Activated CD4-positive, alpha-beta T cell treated with anti-CD3 and anti-CD28 coated beads for 36 hours (primary cell): Measurements from ENCODE around the gene ZNF174. TPM values are rescaled to one million over a fixed set of nuclear protein-coding genes. Genes with fewer than 3 reads are reported as not detected.

ENCODE experiments used
- ATAC-seq: fragments of 200-7000 bp; cut with Tn5 transposase; one replicate; pipeline ENCODE4 v1.10.0; 2021; ENCODE audit warnings: mild to moderate bottlenecking, moderate library complexity
- CTCF ChIA-PET: fragments of 350-600 bp; sonication (Branson Sonifier 250); formaldehyde crosslinking; loops from one replicate; lab custom pipeline; 2021; ENCODE audit warnings: antibody characterized with exemption; lab: Charles Lee
- POLR2A ChIA-PET: fragments of 350-600 bp; sonication (Branson Sonifier 250); formaldehyde crosslinking; loops from one replicate; lab custom pipeline; 2021; ENCODE audit warnings: antibody characterized with exemption, inconsistent platforms; lab: Charles Lee
- DNase-seq: peaks from one replicate; pipeline ENCODE4 v3.0.0-alpha.2; 2020
- H3K27ac Mint-ChIP-seq: one replicate; pipeline ENCODE4 v1.8.0; 2021; ENCODE audit warnings: mixed read lengths
- H3K27me3 Mint-ChIP-seq: one replicate; pipeline ENCODE4 v1.8.0; 2021; ENCODE audit warnings: mixed read lengths
- H3K36me3 Mint-ChIP-seq: one replicate; pipeline ENCODE4 v1.8.0; 2021; ENCODE audit warnings: low read depth, mixed read lengths
- H3K4me1 Mint-ChIP-seq: one replicate; pipeline ENCODE4 v1.8.0; 2021; ENCODE audit warnings: mixed read lengths
- H3K4me3 Mint-ChIP-seq: one replicate; pipeline ENCODE4 v1.8.0; 2021; ENCODE audit warnings: mild to moderate bottlenecking, moderate library complexity, mixed read lengths
- H3K9me3 Mint-ChIP-seq: one replicate; pipeline ENCODE4 v1.8.0; 2021; ENCODE audit warnings: low read depth, mixed read lengths
- intact Hi-C, 2 experiments: fragments of 100-400 bp; cut with DNase I in 1 of 2; cut with micrococcal nuclease in 1 of 2; formaldehyde crosslinking; loops; one replicate each; pipeline versions ENCODE4 v1.14.2 to v1.15.1; 2022 to 2024; cut with DNase I, micrococcal nuclease
- total RNA-seq, 2 experiments: library from RNA; stranded (reverse); gene quantifications; one replicate each; pipeline ENCODE4 v1.2.3, GENCODE V29; 2021

Gene ZNF174
- total RNA-seq, 2 experiments from 2014 or later = 7.4 to 9.5 TPM

DNA sequence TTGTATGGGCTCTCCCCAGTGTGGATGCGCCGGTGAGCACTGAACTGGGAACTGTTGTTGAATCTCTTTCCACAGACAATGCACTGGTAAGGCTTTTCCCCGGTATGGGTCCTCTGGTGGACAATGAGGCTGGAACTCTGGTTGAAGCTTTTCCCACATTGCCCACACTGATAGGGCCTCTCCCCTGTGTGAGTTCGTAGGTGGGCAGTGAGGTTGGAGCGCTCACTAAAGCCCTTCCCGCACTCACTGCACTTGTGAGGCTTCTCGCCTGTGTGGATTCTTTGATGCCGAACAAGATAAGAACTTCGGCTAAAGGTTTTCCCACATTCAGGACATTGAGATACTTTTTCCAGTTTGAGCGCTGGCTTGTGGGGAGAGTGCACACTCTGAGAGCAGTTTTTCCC lies 18.0 kb upstream of the ZNF174 start:
- Mint-ChIP-seq H3K36me3 (peaks cover 83% of the 10 kb centered on the region), H3K9me3 (peaks cover 72% of the 10 kb centered on the region), H3K27me3 (no peaks in the 10 kb centered on the region), H3K4me3 (no peak overlapping the region), H3K27ac (no peak overlapping the region), H3K4me1 (no peaks in the 10 kb centered on the region)
- CTCF ChIA-PET = interaction anchor here (0.7 kb wide), 1 partner anchor 97 kb away, joined by 3 read pairs; no protein-coding TSS in a partner anchor
- DNase-seq (no peak), ATAC-seq (no peak)
- POLR2A ChIA-PET = no interaction called here
- intact Hi-C loops = loop anchor here (2.0 to 5.0 kb wide), 3 partner anchors 26 to 76 kb away; partner anchors contain the start of genes TIGD7 (in 1 of the 2) and ZNF75A (in 1 of the 2)

DNA sequence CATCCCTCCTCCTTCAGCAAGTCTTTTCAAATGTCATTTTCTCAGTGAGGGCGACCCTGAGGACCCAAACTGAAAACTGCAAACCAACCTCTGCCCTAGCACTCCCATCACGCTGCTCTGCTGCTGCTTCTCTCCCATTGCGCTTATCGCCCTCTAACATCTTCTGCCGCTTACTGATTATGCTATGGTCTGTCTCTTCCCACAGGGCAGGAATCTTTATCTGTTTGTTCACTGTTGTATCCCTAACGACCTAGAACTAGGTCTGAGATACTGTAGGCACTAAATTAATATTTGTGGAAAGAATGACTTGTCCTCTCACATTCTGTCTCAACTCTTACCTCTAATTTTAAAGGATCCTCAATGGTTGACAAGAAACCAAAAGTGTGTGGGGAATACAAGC lies 12.7 kb upstream of the ZNF174 start:
- POLR2A ChIA-PET = no interaction called here
- H3K27ac Mint-ChIP-seq = no peak overlapping the region

DNA sequence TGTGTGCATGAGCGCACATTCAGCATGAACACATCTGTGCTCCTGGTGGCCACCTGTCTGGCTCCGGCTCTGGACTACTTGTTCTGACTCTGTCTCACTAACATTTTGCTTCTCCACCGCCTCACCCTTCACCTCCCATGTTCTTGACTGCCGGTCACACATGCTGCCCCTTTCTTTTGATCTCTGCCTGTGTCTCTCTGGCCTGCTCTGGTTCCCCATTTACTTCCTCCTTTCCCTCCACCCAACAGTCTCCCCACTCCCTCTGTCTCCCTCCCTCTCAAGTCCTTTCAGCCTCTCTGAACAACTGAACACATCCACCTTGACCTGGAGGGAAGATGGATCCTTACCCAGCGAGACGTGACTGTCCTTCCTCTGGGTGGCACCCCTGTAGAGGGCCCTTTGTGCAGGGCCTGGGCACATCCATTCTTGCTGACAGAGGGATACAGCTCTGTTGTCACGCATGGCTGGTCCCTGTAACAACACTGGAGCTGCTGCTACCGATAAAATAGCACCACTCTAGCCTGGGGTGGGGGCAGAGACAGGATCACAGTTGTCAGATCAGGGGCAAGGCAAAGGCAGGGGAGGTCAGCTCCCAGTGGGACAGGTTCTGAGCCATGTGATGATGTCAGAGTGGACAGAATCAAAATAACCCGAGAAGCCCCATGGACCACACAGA lies 11.2 kb upstream of the ZNF174 start:
- DNase-seq = no peak
- no peak for ATAC-seq
- Mint-ChIP-seq H3K4me1 (peaks cover 3% of the 10 kb centered on the region), H3K36me3 (peaks cover 91% of the 10 kb centered on the region), H3K27ac (no peak overlapping the region), H3K9me3 (peaks cover 53% of the 10 kb centered on the region), H3K4me3 (no peak overlapping the region), H3K27me3 (no peaks in the 10 kb centered on the region)
- intact Hi-C loops = no loop called here
- CTCF ChIA-PET = no interaction called here
- POLR2A ChIA-PET = no interaction called here

More for the DNA sequence above, 12.7 kb upstream of the ZNF174 start:
- no peak for ATAC-seq
- Mint-ChIP-seq H3K27me3 (no peaks in the 10 kb centered on the region), H3K4me3 (no peak overlapping the region), H3K36me3 (peaks cover 91% of the 10 kb centered on the region), H3K9me3 (peaks cover 57% of the 10 kb centered on the region), H3K4me1 (no peaks in the 10 kb centered on the region)
- DNase-seq = no peak
- intact Hi-C loops = no loop called here
- CTCF ChIA-PET = no interaction called here

DNA sequence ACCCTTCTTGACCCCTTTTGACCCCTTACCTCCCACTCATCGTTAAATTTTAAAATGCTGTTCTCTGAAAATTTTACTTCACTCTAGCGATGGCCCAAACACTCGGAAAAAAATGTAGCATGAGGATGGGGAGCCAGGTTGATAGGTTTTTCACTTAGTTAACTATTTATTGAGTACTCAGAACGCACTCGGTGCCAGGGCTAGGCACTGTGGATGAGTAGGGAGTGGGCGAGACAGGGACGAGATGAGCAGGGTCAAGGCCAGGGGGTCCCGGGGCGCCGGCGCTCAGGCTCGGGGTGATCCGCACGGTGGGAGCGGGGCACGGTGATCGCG lies 603 bp upstream of the ZNF174 start:
- DNase-seq = no peak
- intact Hi-C loops = loop anchor here (1.0 to 5.0 kb wide), 2 partner anchors 57 to 211 kb away; partner anchors contain the start of gene SLX4 (in 1 of the 2)
- H3K4me3 Mint-ChIP-seq = peak overlapping the region; percentile 91
- ATAC-seq = peak; percentile 23
- peaks cover 24% of the 10 kb centered on the region for H3K9me3 Mint-ChIP-seq
- H3K27ac Mint-ChIP-seq = peak overlapping the region; percentile 83
- H3K4me1 Mint-ChIP-seq = peaks cover 50% of the 10 kb centered on the region
- H3K27me3 Mint-ChIP-seq = no peaks in the 10 kb centered on the region
- ChIA-PET CTCF (interaction anchor here (0.9 to 1.4 kb wide), 6 partner anchors 8 to 250 kb away, joined by 3 to 6 read pairs (median 4); partner anchors contain the start of genes NAA60 and ZNF597), POLR2A (interaction anchor here (0.7 to 2.3 kb wide), 4 partner anchors 43 to 137 kb away, joined by 3 to 8 read pairs (median 6); partner anchors contain the start of genes NAA60 and ZNF597)
- H3K36me3 Mint-ChIP-seq = peaks cover 63% of the 10 kb centered on the region

DNA sequence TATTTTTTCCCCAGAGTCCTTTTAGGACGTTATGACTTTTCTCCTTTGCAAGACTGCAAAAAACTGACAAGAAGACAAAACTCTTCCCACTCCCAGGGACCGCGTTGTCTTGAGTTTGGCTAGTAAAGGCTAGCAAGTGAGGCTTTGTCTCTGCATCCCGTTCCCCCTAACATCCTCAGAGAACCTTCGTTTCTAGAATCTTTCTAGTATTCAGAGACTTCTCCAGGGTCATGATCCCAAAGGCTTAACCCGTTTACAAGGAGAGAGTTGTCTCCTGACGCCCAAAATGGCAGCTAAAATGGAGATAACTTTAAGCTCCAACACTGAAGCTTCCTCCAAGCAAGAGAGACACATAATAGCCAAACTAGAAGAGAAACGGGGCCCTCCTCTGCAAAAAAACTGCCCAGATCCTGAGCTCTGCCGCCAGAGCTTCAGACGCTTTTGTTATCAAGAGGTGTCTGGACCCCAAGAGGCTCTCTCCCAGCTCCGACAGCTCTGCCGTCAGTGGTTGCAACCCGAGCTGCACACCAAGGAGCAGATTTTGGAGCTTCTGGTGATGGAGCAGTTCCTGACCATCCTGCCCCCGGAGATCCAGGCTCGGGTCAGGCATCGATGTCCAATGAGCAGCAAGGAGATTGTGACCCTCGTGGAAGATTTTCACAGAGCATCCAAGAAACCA lies 843 bp downstream of the ZNF174 start:
- peak overlapping the region; percentile 78 for H3K27ac Mint-ChIP-seq
- H3K4me3 Mint-ChIP-seq = peak overlapping the region; percentile 91
- ChIA-PET CTCF (interaction anchor here (0.7 to 1.4 kb wide), 3 partner anchors 9 to 267 kb away, joined by 3 to 6 read pairs (median 4); partner anchors contain the start of genes NAA60, ZNF213 and ZNF597), POLR2A (interaction anchor here (0.5 to 2.3 kb wide), 4 partner anchors 42 to 186 kb away, joined by 3 to 8 read pairs (median 4); partner anchors contain the start of genes NAA60 and ZNF597)
- peaks cover 63% of the 10 kb centered on the region for H3K36me3 Mint-ChIP-seq
- H3K9me3 Mint-ChIP-seq = peaks cover 26% of the 10 kb centered on the region
- intact Hi-C loops = loop anchor here (1.0 to 5.0 kb wide), 11 partner anchors 37 to 278 kb away; partner anchors contain the start of genes ZNF263 (in 2 of the 2), CLUAP1 (in 1 of the 2), NAA60 (in 1 of the 2) and TIGD7 (in 1 of the 2)
- peaks cover 42% of the 10 kb centered on the region for H3K4me1 Mint-ChIP-seq
- H3K27me3 Mint-ChIP-seq = no peaks in the 10 kb centered on the region
- ATAC-seq (no peak), DNase-seq (peak; percentile 18)

DNA sequence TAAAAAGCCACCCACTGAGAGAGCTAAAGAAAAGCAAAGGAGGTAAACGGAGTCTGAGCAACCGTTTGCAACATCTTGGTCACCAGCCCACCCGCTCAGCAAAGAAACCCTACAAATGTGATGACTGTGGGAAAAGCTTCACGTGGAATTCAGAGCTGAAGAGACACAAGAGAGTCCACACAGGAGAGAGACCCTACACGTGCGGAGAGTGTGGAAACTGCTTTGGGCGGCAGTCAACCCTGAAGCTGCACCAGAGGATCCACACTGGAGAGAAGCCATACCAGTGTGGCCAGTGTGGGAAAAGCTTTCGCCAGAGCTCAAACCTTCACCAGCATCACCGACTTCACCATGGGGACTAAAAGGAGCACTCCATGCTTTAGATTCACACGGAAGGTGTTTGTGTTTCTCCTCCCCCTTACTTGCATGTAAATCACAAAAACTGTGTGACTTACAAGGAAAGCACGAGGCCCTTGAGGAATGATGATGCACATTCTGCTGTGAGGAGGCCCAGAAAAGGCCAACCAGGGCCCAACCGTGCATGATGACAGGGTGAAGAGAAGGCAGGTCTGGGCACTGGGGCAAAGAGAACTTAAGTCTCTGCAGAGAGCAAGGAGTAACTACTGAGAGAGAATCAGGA lies 7.7 kb downstream of the ZNF174 start:
- ChIA-PET CTCF (interaction anchor here (1.3 kb wide), 1 partner anchor 35 kb away, joined by 5 read pairs; the partner anchor contains the start of genes NAA60 and ZNF597), POLR2A (no interaction called here)
- H3K4me1 Mint-ChIP-seq = peaks cover 6% of the 10 kb centered on the region
- no peaks in the 10 kb centered on the region for H3K27me3 Mint-ChIP-seq
- H3K4me3 Mint-ChIP-seq = no peak overlapping the region
- intact Hi-C loops = loop anchor here in 1 of 2 experiments (2.0 kb wide), 1 partner anchor 26 kb away; no protein-coding TSS in a partner anchor
- ATAC-seq (no peak), DNase-seq (no peak)
- H3K36me3 Mint-ChIP-seq = peaks cover 72% of the 10 kb centered on the region
- peaks cover 57% of the 10 kb centered on the region for H3K9me3 Mint-ChIP-seq
- H3K27ac Mint-ChIP-seq = no peak overlapping the region

DNA sequence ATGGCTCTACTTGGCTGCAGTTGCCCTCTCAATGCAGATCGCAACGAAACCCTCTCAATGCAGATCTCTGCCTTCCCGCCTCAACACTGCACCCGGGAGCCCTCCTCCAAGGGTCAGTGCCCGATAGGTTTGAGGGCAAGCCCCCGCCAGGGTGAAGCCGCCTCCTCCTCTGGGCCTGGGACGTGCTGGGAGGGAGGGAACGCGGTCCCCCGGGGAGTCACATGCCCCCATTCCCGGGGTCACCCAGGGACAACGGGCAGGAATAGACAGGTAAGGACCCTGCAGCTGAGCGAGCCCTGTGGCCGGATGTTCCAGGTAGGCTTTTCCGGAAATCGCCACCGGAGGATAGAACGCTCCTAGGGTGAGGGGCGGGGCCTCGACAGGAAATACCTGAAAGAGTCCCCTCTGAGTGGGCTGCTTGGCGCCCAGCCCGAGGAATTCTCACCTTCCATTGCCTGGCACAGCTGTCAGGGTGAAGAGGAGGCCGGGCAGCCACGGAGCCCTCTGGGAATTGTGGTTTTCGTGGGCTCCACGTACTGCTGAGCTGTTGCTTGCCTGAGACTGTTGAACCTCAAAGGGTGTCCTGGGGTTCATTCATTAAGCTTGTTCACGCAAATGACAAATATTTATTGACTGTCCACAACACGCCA lies 12.8 kb downstream of the ZNF174 start:
- Mint-ChIP-seq H3K4me3 (no peak overlapping the region), H3K27me3 (no peaks in the 10 kb centered on the region)

DNA sequence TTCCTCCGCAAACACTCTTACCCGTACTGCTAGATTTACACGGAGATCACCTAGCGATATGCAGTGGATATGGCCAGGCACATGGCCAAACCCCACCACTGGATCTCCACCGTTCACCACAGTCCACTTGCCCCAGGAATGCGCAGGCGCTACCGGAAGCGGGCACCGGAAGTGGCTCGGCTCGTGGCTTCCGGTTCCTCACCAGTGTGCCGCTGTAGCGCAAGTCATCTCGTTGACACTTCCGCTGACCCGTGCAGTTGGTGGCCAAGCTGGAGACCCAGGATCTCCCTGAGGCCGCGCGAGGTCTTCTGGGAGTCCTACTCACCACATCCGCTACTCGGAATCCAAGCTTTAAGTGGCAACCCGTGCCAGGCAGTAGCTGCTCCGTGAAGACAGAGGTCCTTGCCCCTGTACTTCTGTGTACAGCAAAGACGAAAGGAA lies 30.8 kb downstream of the ZNF174 start:
- intact Hi-C loops = no loop called here
- DNase-seq (peak; percentile 81), ATAC-seq (peak; percentile 96)
- Mint-ChIP-seq H3K4me3 (peak overlapping the region; percentile 65), H3K27me3 (no peaks in the 10 kb centered on the region), H3K9me3 (peaks cover 12% of the 10 kb centered on the region), H3K4me1 (peaks cover 16% of the 10 kb centered on the region), H3K27ac (peak overlapping the region; percentile 67), H3K36me3 (peaks cover 15% of the 10 kb centered on the region)
- POLR2A ChIA-PET = no interaction called here
- CTCF ChIA-PET = interaction anchor here (0.7 to 1.4 kb wide), 3 partner anchors 48 to 168 kb away, joined by 3 to 4 read pairs (median 3); no protein-coding TSS in a partner anchor

More for the DNA sequence above, 12.8 kb downstream of the ZNF174 start:
- Mint-ChIP-seq H3K9me3 (peaks cover 43% of the 10 kb centered on the region), H3K36me3 (peaks cover 25% of the 10 kb centered on the region), H3K27ac (no peak overlapping the region), H3K4me1 (no peaks in the 10 kb centered on the region)
- ATAC-seq = no peak
- intact Hi-C loops = no loop called here
- ChIA-PET CTCF (interaction anchor here (0.6 to 0.7 kb wide), 2 partner anchors 92 to 260 kb away, joined by 3 to 4 read pairs; no protein-coding TSS in a partner anchor), POLR2A (no interaction called here)
- no peak for DNase-seq

DNA sequence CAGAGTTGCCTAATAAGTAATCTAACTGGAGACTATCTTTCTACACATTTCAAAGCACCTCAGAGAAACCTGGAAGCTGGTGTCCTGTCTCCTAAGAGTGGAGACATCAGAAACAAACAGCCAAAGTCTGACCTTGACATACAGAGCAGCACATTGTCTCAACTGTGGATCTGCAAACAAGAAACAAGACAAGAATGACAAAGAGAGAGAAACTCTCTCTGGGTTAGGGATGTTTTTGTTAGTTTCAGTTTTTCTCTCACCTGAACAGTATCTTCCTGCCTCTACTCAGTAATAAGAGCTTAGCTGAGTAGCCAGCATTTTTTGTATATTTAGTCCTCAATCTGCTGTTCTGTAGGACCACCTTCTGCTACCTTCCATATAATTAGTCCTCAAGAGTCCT lies 33.4 kb downstream of the ZNF174 start:
- H3K27me3 Mint-ChIP-seq = no peaks in the 10 kb centered on the region
- POLR2A ChIA-PET = no interaction called here
- no peak overlapping the region for H3K27ac Mint-ChIP-seq
- no peak overlapping the region for H3K4me3 Mint-ChIP-seq
- ATAC-seq (peak; percentile 28), DNase-seq (no peak)
- intact Hi-C loops = no loop called here
- CTCF ChIA-PET = no interaction called here
- H3K9me3 Mint-ChIP-seq = peaks cover 12% of the 10 kb centered on the region
- peaks cover 16% of the 10 kb centered on the region for H3K4me1 Mint-ChIP-seq
- peaks cover 18% of the 10 kb centered on the region for H3K36me3 Mint-ChIP-seq

DNA sequence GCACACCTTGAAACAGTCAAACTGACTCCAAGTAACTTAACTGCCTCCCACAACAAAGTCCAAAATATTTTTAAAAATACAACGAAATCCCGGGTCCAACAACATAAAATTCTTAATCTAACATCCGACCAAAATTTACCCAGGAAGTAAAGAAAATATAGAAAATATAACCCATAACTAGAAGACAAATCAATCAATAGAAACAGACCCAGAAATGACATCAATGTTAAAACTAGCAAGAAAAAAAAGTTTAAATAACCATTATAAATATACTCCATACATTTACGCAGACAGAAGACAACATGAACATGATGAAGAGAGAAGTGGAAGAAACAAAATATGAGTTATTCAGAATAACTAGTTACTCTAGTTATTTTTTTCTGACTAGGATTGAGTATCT lies 38.6 kb downstream of the ZNF174 start:
- intact Hi-C loops = loop anchor here in 1 of 2 experiments (5.0 kb wide), 2 partner anchors 63 to 72 kb away; partner anchors contain the start of gene CLUAP1
- DNase-seq = no peak
- Mint-ChIP-seq H3K9me3 (peaks cover 7% of the 10 kb centered on the region), H3K27me3 (no peaks in the 10 kb centered on the region), H3K36me3 (peaks cover 26% of the 10 kb centered on the region), H3K4me1 (peaks cover 7% of the 10 kb centered on the region), H3K4me3 (no peak overlapping the region), H3K27ac (no peak overlapping the region)
- ATAC-seq = no peak
- ChIA-PET CTCF (no interaction called here), POLR2A (no interaction called here)
